ENCODE data around the gene BAIAP2L2.

The BAIAP2L2 gene

GRCh38 chr22:38049812-38050619, 60.5 kb downstream of the BAIAP2L2 start:
- Histone ChIP-seq H3K27me3 (ENCODE audit: control insufficient read depth, insufficient read depth, low read length) (no peaks in the 10 kb centered on the region), H3K27ac (ENCODE audit: low read length) (no peak overlapping the region), H3K4me1 (ENCODE audit: control insufficient read depth, insufficient read depth, low read length) (no peaks in the 10 kb centered on the region), H3K4me3 (ENCODE audit: low read length) (no peak overlapping the region), H3K9me3 (ENCODE audit: control insufficient read depth, insufficient read depth, low read length) (no peaks in the 10 kb centered on the region), H3K36me3 (ENCODE audit: control insufficient read depth, insufficient read depth, low read length) (no peaks in the 10 kb centered on the region)
- no peak for DNase-seq (ENCODE audit: low read depth, low spot score)
- WGBS (ENCODE audit: insufficient coverage, insufficient read length), result no CpG with 5 or more reads among the region's 20 CpGs

DNA sequence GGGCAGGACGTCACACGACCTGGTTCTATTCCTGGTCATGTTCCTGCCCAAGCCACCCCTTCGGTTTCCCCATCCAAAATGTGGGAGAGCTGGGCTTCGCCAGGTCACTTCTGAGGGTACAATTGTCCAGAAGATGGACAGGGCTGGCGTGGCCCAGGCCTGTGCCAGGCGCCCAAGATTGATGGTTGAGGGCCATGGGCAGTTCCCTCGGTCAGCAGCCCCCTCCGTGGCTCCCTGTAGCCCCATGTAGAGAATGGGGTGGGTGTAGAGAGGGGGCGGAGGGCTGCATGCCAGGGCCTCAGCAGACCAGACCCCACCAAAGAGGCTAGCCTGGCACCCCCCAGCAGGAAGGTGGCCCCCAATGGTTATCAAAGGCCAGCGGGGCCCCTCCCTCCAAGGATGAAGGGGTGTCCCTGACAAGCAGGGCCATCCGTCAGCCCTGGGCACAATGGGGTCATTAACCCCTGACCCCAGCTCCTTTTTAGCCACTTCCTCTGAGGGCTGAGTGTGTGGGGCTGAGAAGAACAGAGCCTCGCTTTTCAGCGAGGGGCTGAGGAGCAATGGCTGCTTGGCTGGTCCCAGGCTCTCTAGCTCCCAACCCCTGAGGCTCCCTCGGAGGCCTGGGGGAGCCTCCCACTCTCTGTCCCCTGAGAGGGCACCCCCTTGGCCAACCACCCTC, 64.3 kb downstream of the BAIAP2L2 start:
- no peaks in the 10 kb centered on the region for H3K36me3 ChIP-seq (ENCODE audit: control insufficient read depth, insufficient read depth, low read length)
- no peak overlapping the region for H3K27ac ChIP-seq (ENCODE audit: low read length)
- H3K4me1 ChIP-seq (ENCODE audit: control insufficient read depth, insufficient read depth, low read length), result no peaks in the 10 kb centered on the region
- H3K27me3 ChIP-seq (ENCODE audit: control insufficient read depth, insufficient read depth, low read length), result no peaks in the 10 kb centered on the region
- no CpG with 5 or more reads among the region's 14 CpGs for WGBS (ENCODE audit: insufficient coverage, insufficient read length)
- DNase-seq (ENCODE audit: low read depth, low spot score), result no peak
- no peak overlapping the region for H3K4me3 ChIP-seq (ENCODE audit: low read length)
- H3K9me3 ChIP-seq (ENCODE audit: control insufficient read depth, insufficient read depth, low read length), result no peaks in the 10 kb centered on the region

DNA sequence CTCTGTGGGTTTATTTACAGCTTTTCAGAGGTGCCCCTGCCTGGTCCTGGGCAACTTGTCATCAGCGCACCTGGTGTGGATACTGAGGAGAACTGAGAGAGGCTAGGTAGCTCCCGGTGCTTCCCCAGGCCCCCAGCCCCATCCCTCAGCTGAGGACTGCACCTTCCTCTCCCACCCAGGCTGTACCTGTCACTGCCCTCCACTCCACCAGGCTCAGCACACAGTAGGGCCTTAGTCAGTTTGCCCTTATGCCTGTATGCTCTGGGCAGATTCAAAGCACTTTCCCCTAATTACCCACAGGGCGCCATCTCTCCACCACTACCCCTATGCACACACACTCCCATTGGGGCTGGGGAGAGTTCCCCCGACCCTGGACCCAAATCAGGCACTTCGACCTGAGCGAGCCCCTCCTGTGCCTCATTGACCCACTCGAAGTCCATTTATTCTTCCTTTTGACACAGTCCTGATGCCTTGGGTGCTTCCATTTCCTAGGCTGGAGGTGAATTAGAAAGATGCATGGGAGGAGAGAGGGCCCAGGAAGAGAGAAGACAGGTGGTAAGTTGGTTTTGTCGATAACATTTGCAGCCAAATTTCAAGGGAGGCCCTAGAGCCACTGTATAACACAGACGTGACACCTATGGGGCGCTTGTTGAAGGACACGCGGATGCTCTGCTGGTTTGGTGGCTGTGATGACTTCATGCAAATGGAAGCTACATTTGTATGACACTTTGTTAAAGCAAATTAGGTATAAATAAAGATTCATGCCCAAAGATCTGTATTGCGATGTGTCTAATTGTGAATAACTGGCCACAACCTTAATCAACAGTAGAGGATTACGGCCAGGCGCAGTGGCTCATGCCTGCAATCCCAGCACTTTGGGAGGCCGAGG, 67.1 kb downstream of the BAIAP2L2 start:
- WGBS (ENCODE audit: insufficient coverage, insufficient read length), result no CpG with 5 or more reads among the region's 16 CpGs
- Histone ChIP-seq H3K4me3 (ENCODE audit: low read length) (no peak overlapping the region), H3K36me3 (ENCODE audit: control insufficient read depth, insufficient read depth, low read length) (no peaks in the 10 kb centered on the region; the same call in 1 of the 2 replicates), H3K27ac (ENCODE audit: low read length) (no peak overlapping the region), H3K27me3 (ENCODE audit: control insufficient read depth, insufficient read depth, low read length) (no peaks in the 10 kb centered on the region), H3K4me1 (ENCODE audit: control insufficient read depth, insufficient read depth, low read length) (no peaks in the 10 kb centered on the region), H3K9me3 (ENCODE audit: control insufficient read depth, insufficient read depth, low read length) (no peaks in the 10 kb centered on the region)
- DNase-seq (ENCODE audit: low read depth, low spot score), result no peak

- no CpG with 5 or more reads among the region's 1 CpG for WGBS (ENCODE audit: insufficient coverage, insufficient read length)
- no peaks in the 10 kb centered on the region for H3K9me3 ChIP-seq (ENCODE audit: control insufficient read depth, insufficient read depth, low read length)
- no peak overlapping the region for H3K4me3 ChIP-seq (ENCODE audit: low read length)
- no peaks in the 10 kb centered on the region for H3K27me3 ChIP-seq (ENCODE audit: control insufficient read depth, insufficient read depth, low read length)
- no peak for DNase-seq (ENCODE audit: low read depth, low spot score)
- H3K27ac ChIP-seq (ENCODE audit: low read length), result no peak overlapping the region
- no peaks in the 10 kb centered on the region; the same call in 1 of the 2 replicates for H3K36me3 ChIP-seq (ENCODE audit: control insufficient read depth, insufficient read depth, low read length)
- no peaks in the 10 kb centered on the region for H3K4me1 ChIP-seq (ENCODE audit: control insufficient read depth, insufficient read depth, low read length)
These were observed 68.0 kb downstream of the BAIAP2L2 start for GRCh38 chr22:38042488-38042790.

- H3K4me1 ChIP-seq (ENCODE audit: control insufficient read depth, insufficient read depth, low read length), result no peaks in the 10 kb centered on the region
- H3K27ac ChIP-seq (ENCODE audit: low read length), result no peak overlapping the region
- H3K36me3 ChIP-seq (ENCODE audit: control insufficient read depth, insufficient read depth, low read length), result no peaks in the 10 kb centered on the region; the same call in 1 of the 2 replicates
- H3K9me3 ChIP-seq (ENCODE audit: control insufficient read depth, insufficient read depth, low read length), result no peaks in the 10 kb centered on the region
- DNase-seq (ENCODE audit: low read depth, low spot score), result no peak
- no CpG with 5 or more reads among the region's 5 CpGs for WGBS (ENCODE audit: insufficient coverage, insufficient read length)
- H3K4me3 ChIP-seq (ENCODE audit: low read length), result no peak overlapping the region
- no peaks in the 10 kb centered on the region for H3K27me3 ChIP-seq (ENCODE audit: control insufficient read depth, insufficient read depth, low read length)
These were observed 68.6 kb downstream of the BAIAP2L2 start for GRCh38 chr22:38041760-38042487.

DNA sequence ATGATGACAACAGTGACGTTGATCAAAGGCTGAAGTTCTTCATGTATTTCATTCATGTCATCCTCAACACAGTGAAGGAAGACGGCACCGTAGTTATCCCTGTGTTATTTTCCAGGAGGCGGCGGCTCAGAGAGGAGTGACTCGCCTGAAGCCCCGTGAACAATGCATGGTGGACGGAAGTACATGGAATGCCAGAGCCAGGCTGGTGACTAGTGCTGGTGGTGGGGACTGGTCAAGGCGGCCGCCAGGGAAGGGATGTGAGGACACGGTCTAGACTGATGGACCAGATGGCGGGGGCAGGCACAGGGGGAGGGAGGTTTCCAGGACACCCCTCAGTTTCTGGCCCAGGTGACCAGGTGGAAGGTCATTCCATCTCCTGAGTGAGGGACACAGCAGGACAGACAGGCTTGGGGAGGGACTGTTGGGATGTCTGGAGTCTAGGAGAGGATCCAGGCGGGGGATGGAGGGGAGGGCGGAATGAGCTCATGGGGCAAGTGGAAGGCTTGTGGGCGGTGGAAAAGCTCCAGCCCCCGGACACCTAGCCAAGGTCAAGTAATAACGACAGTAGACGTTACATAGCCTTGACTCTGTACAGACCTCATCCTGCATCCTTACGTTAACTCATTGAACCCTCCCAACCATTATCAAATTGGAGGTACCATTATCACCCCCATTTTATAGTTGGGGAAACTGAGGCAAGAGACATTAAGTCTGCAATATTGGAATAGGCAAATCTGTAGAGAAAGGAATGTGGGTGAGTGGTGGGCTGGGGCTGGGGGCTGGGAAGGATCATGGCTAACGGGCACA, 69.3 kb downstream of the BAIAP2L2 start:
- Histone ChIP-seq H3K4me3 (ENCODE audit: low read length) (no peak overlapping the region), H3K27ac (ENCODE audit: low read length) (no peak overlapping the region), H3K36me3 (ENCODE audit: control insufficient read depth, insufficient read depth, low read length) (no peaks in the 10 kb centered on the region; the same call in 1 of the 2 replicates), H3K4me1 (ENCODE audit: control insufficient read depth, insufficient read depth, low read length) (no peaks in the 10 kb centered on the region), H3K9me3 (ENCODE audit: control insufficient read depth, insufficient read depth, low read length) (no peaks in the 10 kb centered on the region), H3K27me3 (ENCODE audit: control insufficient read depth, insufficient read depth, low read length) (no peaks in the 10 kb centered on the region)
- DNase-seq (ENCODE audit: low read depth, low spot score), result no peak
- no CpG with 5 or more reads among the region's 20 CpGs for WGBS (ENCODE audit: insufficient coverage, insufficient read length)

GRCh38 chr22:38038890-38039812, 71.3 kb downstream of the BAIAP2L2 start:
- Histone ChIP-seq H3K4me1 (ENCODE audit: control insufficient read depth, insufficient read depth, low read length) (peaks cover 2% of the 10 kb centered on the region), H3K4me3 (ENCODE audit: low read length) (no peak overlapping the region), H3K9me3 (ENCODE audit: control insufficient read depth, insufficient read depth, low read length) (no peaks in the 10 kb centered on the region), H3K36me3 (ENCODE audit: control insufficient read depth, insufficient read depth, low read length) (no peaks in the 10 kb centered on the region; the same call in 1 of the 2 replicates), H3K27ac (ENCODE audit: low read length) (no peak overlapping the region), H3K27me3 (ENCODE audit: control insufficient read depth, insufficient read depth, low read length) (no peaks in the 10 kb centered on the region)
- WGBS (ENCODE audit: insufficient coverage, insufficient read length), result no CpG with 5 or more reads among the region's 46 CpGs
- no peak for DNase-seq (ENCODE audit: low read depth, low spot score)

DNA sequence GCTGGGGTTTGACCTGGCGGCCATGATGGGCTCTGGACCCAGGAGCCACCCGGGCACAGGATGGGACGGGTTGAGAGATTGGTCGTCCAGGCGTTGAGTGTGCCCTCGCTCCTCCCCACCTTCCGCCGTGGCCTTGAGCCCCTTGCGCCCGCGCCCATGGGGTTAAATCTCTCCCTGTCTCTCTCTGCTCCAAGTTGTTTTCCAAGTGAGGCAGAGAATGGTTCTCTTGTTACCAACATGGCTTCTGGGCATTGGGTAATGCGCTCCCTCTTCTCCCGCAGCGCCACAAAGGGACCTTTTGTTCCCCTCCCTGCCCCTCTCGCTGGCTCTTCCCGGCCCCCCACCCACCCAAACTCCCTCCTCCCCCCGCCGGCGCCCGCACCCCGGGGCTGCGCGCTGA, 72.1 kb downstream of the BAIAP2L2 start:
- no peak for DNase-seq (ENCODE audit: low read depth, low spot score)
- H3K4me3 ChIP-seq (ENCODE audit: low read length), result no peak overlapping the region
- no peaks in the 10 kb centered on the region for H3K9me3 ChIP-seq (ENCODE audit: control insufficient read depth, insufficient read depth, low read length)
- H3K27me3 ChIP-seq (ENCODE audit: control insufficient read depth, insufficient read depth, low read length), result no peaks in the 10 kb centered on the region
- H3K36me3 ChIP-seq (ENCODE audit: control insufficient read depth, insufficient read depth, low read length), result no peaks in the 10 kb centered on the region; the same call in 1 of the 2 replicates
- peaks cover 6% of the 10 kb centered on the region for H3K4me1 ChIP-seq (ENCODE audit: control insufficient read depth, insufficient read depth, low read length)
- no peak overlapping the region for H3K27ac ChIP-seq (ENCODE audit: low read length)
- WGBS (ENCODE audit: insufficient coverage, insufficient read length), result no CpG with 5 or more reads among the region's 23 CpGs

Data from iPS DF 6.9 (cell line).